K562 (cell line): Measurements from ENCODE around the gene TIGD4. TPM values are rescaled to one million over a fixed set of nuclear protein-coding genes. Genes with fewer than 3 reads are reported as not detected.

Experiments
- ATAC-seq: fragments of 200-7000 bp; cut with Tn5 transposase; 3 replicates; pipeline ENCODE4 v1.9.1; 2020; ENCODE audit warnings: moderate library complexity
- BruUV-seq: library from RNA; stranded (reverse); fragments of 400-500 nt; replicated peaks from 2 replicates; lab custom pipeline; 2021; lab: Mats Ljungman, UMichigan
- CTCF ChIA-PET: fragments of 300-600 bp; formaldehyde crosslinking; extraction: SDS; loops from one replicate; lab custom pipeline; 2021; ENCODE audit warnings: low intra/inter-chr PET ratio; lab: Yijun Ruan, JAX
- POLR2A ChIA-PET: fragments of 300-600, 350-650 bp; sonication (Branson Sonifier 250); formaldehyde crosslinking; extraction: SDS; loops from one replicate; lab custom pipeline; 2021; ENCODE audit warnings: antibody characterized with exemption, inconsistent platforms; lab: Yijun Ruan, JAX
- DNase-seq, 4 experiments: peaks; one replicate each; pipeline versions ENCODE4 v3.0.0 to v3.0.0-alpha.2; 2011 to 2018; ENCODE audit warnings: low spot score in 3 of 4, mixed read lengths in 3 of 4; ENCODE audit errors: extremely low read depth in 1 of 4
- FAIRE-seq: peaks from 2 replicates; lab custom pipeline; 2011; peaks lifted over from hg19 to GRCh38; lab: Jason Lieb, UNC
- H2AFZ ChIP-seq: 2 replicates; pipeline ENCODE4 v1.6.0; 2011; ENCODE audit warnings: low read depth, low read length, control low read depth, inconsistent platforms
- H3K27ac ChIP-seq: fragments of 200-600 bp; 3 replicates; pipeline ENCODE4 v1.8.0; 2011; ENCODE audit warnings: low read depth, mild to moderate bottlenecking, control low read depth, inconsistent platforms, low read length, moderate library complexity, mixed read lengths; ENCODE audit errors: extremely low read depth
- H3K27me3 ChIP-seq, 2 experiments: fragments of 300-600 bp in 1 of 2; 2 replicates in 1 of 2; 3 replicates in 1 of 2; pipeline versions ENCODE4 v1.6.0 to v1.8.0; 2011; ENCODE audit warnings: inconsistent platforms in 2 of 2, low read length in 2 of 2, mild to moderate bottlenecking in 1 of 2, mixed read lengths in 1 of 2, moderate library complexity in 1 of 2; ENCODE audit not compliant: control insufficient read depth in 2 of 2, insufficient read depth in 2 of 2
- H3K36me3 ChIP-seq: fragments of 300-600 bp; 3 replicates; pipeline ENCODE4 v1.8.0; 2011; ENCODE audit warnings: mild to moderate bottlenecking, low read length, inconsistent platforms; ENCODE audit not compliant: control insufficient read depth, insufficient read depth
- H3K4me1 ChIP-seq, 2 experiments: fragments of 200-600 bp in 1 of 2; replicated peaks in 1 of 2; 2 replicates in 1 of 2; 3 replicates in 1 of 2; pipeline versions ENCODE4 v1.5.1 to v1.8.0; 2011; ENCODE audit warnings: inconsistent platforms in 2 of 2, low read length in 2 of 2, mild to moderate bottlenecking in 1 of 2, mixed read lengths in 1 of 2, moderate library complexity in 1 of 2; ENCODE audit not compliant: control insufficient read depth in 2 of 2, insufficient read depth in 2 of 2
- H3K4me2 ChIP-seq: 2 replicates; pipeline ENCODE4 v1.6.1; 2011; ENCODE audit warnings: low read length, control low read depth, inconsistent platforms, mixed read lengths; ENCODE audit not compliant: insufficient read depth
- H3K4me3 ChIP-seq: fragments of 200-600 bp; sonication (generic), shearing (Covaris generic); 2 replicates; pipeline ENCODE4 v1.5.1; 2016; ENCODE audit warnings: control low read depth, inconsistent platforms
- H3K79me2 ChIP-seq: fragments of 200-600 bp; 3 replicates; pipeline ENCODE4 v1.8.0; 2011; ENCODE audit warnings: low read length, inconsistent platforms; ENCODE audit not compliant: control insufficient read depth, insufficient read depth
- H3K9ac ChIP-seq, 2 experiments: 2 replicates each; pipeline versions ENCODE4 v1.6.0 to v1.6.1; 2011; ENCODE audit warnings: low read depth in 2 of 2, low read length in 2 of 2, control low read depth in 1 of 2, inconsistent platforms in 1 of 2, mild to moderate bottlenecking in 1 of 2, mixed read lengths in 1 of 2; ENCODE audit not compliant: insufficient read depth in 1 of 2
- H3K9me1 ChIP-seq: one replicate; pipeline ENCODE4 v1.6.0; 2011; ENCODE audit warnings: inconsistent platforms, mild to moderate bottlenecking, low read length, moderate library complexity; ENCODE audit not compliant: control insufficient read depth, insufficient read depth
- H3K9me3 ChIP-seq: replicated peaks from 2 replicates; pipeline ENCODE4 v1.5.1; 2011; ENCODE audit warnings: low read depth, low read length, inconsistent platforms; ENCODE audit not compliant: control insufficient read depth, insufficient read depth
- H4K20me1 ChIP-seq: replicated peaks from 2 replicates; pipeline ENCODE4 v1.6.1; 2011; ENCODE audit warnings: low read length, inconsistent platforms, mixed read lengths; ENCODE audit not compliant: control insufficient read depth, insufficient read depth
- ETV5 ChIP-seq: sonication (generic); formaldehyde crosslinking; IDR thresholded peaks from 2 replicates; pipeline ENCODE4 v1.4.0; 2020; ENCODE audit warnings: low read depth, mild to moderate bottlenecking, missing genetic modification reagents
- GABPA ChIP-seq: fragments of 200-800 bp; sonication (Bioruptor generic); conservative IDR thresholded peaks from 2 replicates; pipeline ENCODE4 v1.6.1; 2016; ENCODE audit warnings: low read depth, missing genetic modification characterization, missing compliant biosample characterization
- HDAC8 ChIP-seq: fragments of 450-650 bp; IDR thresholded peaks from 2 replicates; pipeline ENCODE4 v1.6.1; 2016; ENCODE audit warnings: mild to moderate bottlenecking, missing genetic modification characterization, moderate library complexity, missing compliant biosample characterization
- KDM1A ChIP-seq, 2 experiments: fragments of 450-650 bp; IDR thresholded peaks; 2 replicates each; pipeline ENCODE4 v1.6.1; 2016; ENCODE audit warnings: mild to moderate bottlenecking in 2 of 2
- MTF1 ChIP-seq: fragments of 250-450 bp; sonication (Bioruptor Pico); IDR thresholded peaks from 2 replicates; pipeline ENCODE4 v1.9.0; 2021; ENCODE audit warnings: moderate library complexity, mild to moderate bottlenecking, inconsistent platforms, borderline replicate concordance
- NUFIP1 ChIP-seq: fragments of 450-650 bp; IDR thresholded peaks from 2 replicates; pipeline ENCODE4 v1.6.1; 2018; ENCODE audit not compliant: partially characterized antibody
- SAFB2 ChIP-seq: fragments of 200-400 bp; formaldehyde crosslinking; IDR thresholded peaks from 2 replicates; pipeline ENCODE4 v1.6.1; 2018; ENCODE audit warnings: borderline replicate concordance, low read length, low read depth, moderate library complexity; ENCODE audit not compliant: severe bottlenecking
- SETDB1 ChIP-seq: IDR thresholded peaks from one replicate; pipeline ENCODE4 v1.6.1; 2012; ENCODE audit warnings: low read length, control low read depth, inconsistent platforms
- TCF3 ChIP-seq: sonication (generic); formaldehyde crosslinking; IDR thresholded peaks from 2 replicates; pipeline ENCODE4 v1.4.0; 2020; ENCODE audit warnings: mild to moderate bottlenecking, missing genetic modification reagents
- ZNF121 ChIP-seq: sonication (generic); formaldehyde crosslinking; conservative IDR thresholded peaks from 2 replicates; pipeline ENCODE4 v1.8.0; 2022; ENCODE audit warnings: missing genetic modification reagents
- WGBS: fragments of 100-300 bp; shearing (Covaris generic); methylation state at CpG from one replicate; pipeline ENCODE4 v1.1.6; 2016; ENCODE audit warnings: low coverage, mixed read lengths; ENCODE audit not compliant: insufficient coverage; ENCODE audit errors: missing lambda C conversion rate; 5-methylcytosine and 5-hydroxymethylcytosine counted together
- in situ Hi-C: fragments of 300-500 bp; cut with MboI; formaldehyde crosslinking; loops from 4 replicates; pipeline ENCODE4 v1.15.0; 2018; ENCODE audit warnings: inconsistent platforms, mixed read lengths
- intact Hi-C: fragments of 100-400 bp; cut with micrococcal nuclease; formaldehyde crosslinking; loops from 2 replicates; pipeline ENCODE4 v1.14.2; 2022
- polyA plus RNA-seq, 8 experiments: library from polyadenylated mRNA; depleted of rRNA in 4 of 8; stranded (reverse) in 5 of 8; unstranded in 3 of 8; fragments of >200 nt; fragmentation: Nextera tagmentation in 2 of 8; fragmentation: Illumina TruSeq in 1 of 8; extraction: Ambion mirVana in 2 of 8; extraction: Trizol in 1 of 8; gene quantifications; 2 replicates each; pipeline versions ENCODE4 v1.2.1 to v1.2.3, GENCODE V29; 2011 to 2014; ENCODE audit warnings: inconsistent platforms in 1 of 8, missing spikeins in 1 of 8
- total RNA-seq, 7 experiments: library from RNA; depleted of rRNA in 6 of 7; stranded (reverse); fragments of >200 nt in 6 of 7; fragmentation: Illumina TruSeq in 2 of 7; extraction: Trizol in 2 of 7; gene quantifications; 2 replicates each; pipeline versions ENCODE4 v1.2.1 to v1.2.3, GENCODE V29; 2011 to 2021; ENCODE audit warnings: low replicate concordance in 1 of 7
- TF ChIP-seq, protein P1 (sequence below), 2 experiments: fragments of 200-800 bp in 1 of 2; sonication (Bioruptor generic) in 1 of 2; sonication (generic) in 1 of 2; formaldehyde crosslinking in 1 of 2; IDR thresholded peaks in 1 of 2; conservative IDR thresholded peaks in 1 of 2; 2 replicates each; pipeline versions ENCODE4 v1.5.0 to v1.6.1; 2016 to 2020; ENCODE audit warnings: missing compliant biosample characterization in 1 of 2, missing genetic modification characterization in 1 of 2, missing genetic modification reagents in 1 of 2
- TF ChIP-seq, protein P2 (sequence below): IDR thresholded peaks from 3 replicates; pipeline ENCODE4 v1.6.1; 2011; ENCODE audit warnings: borderline replicate concordance, mild to moderate bottlenecking; ENCODE audit not compliant: insufficient read length, insufficient read depth

TIGD4 gene
- total and polyA plus RNA-seq, 9 of the 15 experiments (the other 6 are each of a cell fraction or from before 2014, with no cell fraction given): 0.07 to 0.28 (median 0.18) TPM

DNA sequence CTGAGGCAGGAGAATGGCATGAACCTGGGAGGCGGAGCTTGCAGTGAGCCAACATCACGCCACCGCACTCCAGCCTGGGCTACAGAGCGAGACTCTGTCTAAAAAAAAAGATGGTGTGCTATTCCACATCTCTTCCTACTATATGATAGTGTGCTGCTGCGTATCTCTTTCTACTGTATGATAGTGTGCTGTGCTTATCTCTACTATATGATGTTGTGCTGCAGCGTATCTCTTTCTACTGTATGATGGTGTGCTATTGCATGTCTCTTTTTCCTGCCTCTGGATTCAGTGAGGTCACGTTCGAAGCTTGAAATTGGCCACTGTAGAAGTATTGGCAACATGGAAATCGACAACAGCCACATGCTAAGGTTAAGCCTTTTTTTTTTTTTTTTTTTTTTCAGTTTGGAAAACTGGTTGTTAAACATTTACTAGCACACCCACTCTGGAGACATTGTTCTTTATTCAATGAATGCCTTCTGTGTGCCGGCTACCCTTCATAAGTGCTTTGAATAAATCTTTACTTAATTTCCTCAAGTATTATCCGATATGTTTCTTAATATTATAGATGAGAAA, 31.3 kb upstream of the TIGD4 start:
- CTCF ChIA-PET: no interaction called here

DNA sequence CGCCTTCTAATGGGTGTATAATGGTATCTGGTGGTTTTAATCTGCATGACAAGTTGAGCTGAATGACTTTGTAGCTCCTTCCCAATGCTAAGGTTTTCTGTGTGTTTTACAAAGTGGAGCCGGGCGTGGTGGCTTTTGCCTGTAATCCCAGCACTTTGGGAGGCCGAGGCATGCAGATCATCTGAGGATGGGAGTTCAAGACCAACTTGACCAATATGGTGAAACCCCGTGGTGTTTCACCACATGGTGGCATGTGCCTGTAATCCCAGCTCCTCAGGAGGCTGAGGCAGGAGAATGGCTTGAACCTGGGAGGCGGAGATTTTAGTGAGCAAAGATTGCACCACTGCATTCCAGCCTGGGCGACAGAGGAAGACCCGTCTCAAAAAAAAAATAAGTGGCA, 29.1 kb upstream of the TIGD4 start:
- 90% methylated on average over 8 of the region's 8 CpGs for WGBS
- FAIRE-seq: no peak

More for the DNA sequence above, 31.3 kb upstream of the TIGD4 start:
- TF ChIP-seq SAFB2: no peak
- TF ChIP-seq TCF3 (CRISPR knock-in tag): no peak
- no peak for TF ChIP-seq ETV5
- no peak for TF ChIP-seq KDM1A (IDR thresholded peaks at IDR 0.05)
- TF ChIP-seq, protein P1, sequence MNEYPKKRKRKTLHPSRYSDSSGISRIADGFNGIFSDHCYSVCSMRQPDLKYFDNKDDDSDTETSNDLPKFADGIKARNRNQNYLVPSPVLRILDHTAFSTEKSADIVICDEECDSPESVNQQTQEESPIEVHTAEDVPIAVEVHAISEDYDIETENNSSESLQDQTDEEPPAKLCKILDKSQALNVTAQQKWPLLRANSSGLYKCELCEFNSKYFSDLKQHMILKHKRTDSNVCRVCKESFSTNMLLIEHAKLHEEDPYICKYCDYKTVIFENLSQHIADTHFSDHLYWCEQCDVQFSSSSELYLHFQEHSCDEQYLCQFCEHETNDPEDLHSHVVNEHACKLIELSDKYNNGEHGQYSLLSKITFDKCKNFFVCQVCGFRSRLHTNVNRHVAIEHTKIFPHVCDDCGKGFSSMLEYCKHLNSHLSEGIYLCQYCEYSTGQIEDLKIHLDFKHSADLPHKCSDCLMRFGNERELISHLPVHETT (CRISPR knock-in tag; conservative IDR thresholded peaks at IDR 0.05 in 1 of 2, IDR thresholded peaks at IDR 0.05 in 1 of 2): no peak
- TF ChIP-seq, all 486 proteins: peak for 0
- no peaks in the 10 kb centered on the region for H3K27me3 ChIP-seq
- ATAC-seq (no peak), DNase-seq (no peak), FAIRE-seq (no peak)
- BruUV-seq: no TSS peak
- no peak overlapping the region for H3K9ac ChIP-seq
- H3K9me1 ChIP-seq: no peaks in the 10 kb centered on the region
- no peaks in the 10 kb centered on the region for H3K36me3 ChIP-seq
- no peaks in the 10 kb centered on the region for H3K4me1 ChIP-seq
- 80% methylated on average over 10 of the region's 11 CpGs for WGBS
- H3K9me3 ChIP-seq: no peaks in the 10 kb centered on the region
- no peak overlapping the region for H3K4me2 ChIP-seq
- no peak overlapping the region for H3K4me3 ChIP-seq
- in situ Hi-C loops (no loop called here), intact Hi-C loops (no loop called here)
- POLR2A ChIA-PET: no interaction called here
- H4K20me1 ChIP-seq: no peaks in the 10 kb centered on the region
- H2AFZ ChIP-seq: no peak overlapping the region
- H3K27ac ChIP-seq: no peak overlapping the region
- H3K79me2 ChIP-seq: no peaks in the 10 kb centered on the region; the same call in 2 of the 3 replicates

More for the DNA sequence above, 29.1 kb upstream of the TIGD4 start:
- Histone ChIP-seq H3K9me1 (no peaks in the 10 kb centered on the region), H3K4me3 (no peak overlapping the region), H3K27me3 (no peaks in the 10 kb centered on the region), H3K36me3 (no peaks in the 10 kb centered on the region), H3K79me2 (peaks cover under 1% of the 10 kb centered on the region; the same call in 1 of the 3 replicates), H3K4me2 (no peak overlapping the region), H4K20me1 (no peaks in the 10 kb centered on the region), H3K27ac (no peak overlapping the region), H3K4me1 (no peaks in the 10 kb centered on the region), H3K9ac (no peak overlapping the region), H3K9me3 (no peaks in the 10 kb centered on the region), H2AFZ (no peak overlapping the region)
- POLR2A ChIA-PET: interaction anchor here (1.3 kb wide), 1 partner anchor 10 kb away, joined by 4 read pairs; no protein-coding TSS in a partner anchor
- ATAC-seq (no peak), DNase-seq (no peak)
- TF ChIP-seq GABPA (tag) (no peak), SETDB1 (no peak), HDAC8 (tag) (no peak), NUFIP1 (no peak), ZNF121 (no peak), MTF1 (CRISPR knock-in tag) (no peak)
- TF ChIP-seq, protein P2, sequence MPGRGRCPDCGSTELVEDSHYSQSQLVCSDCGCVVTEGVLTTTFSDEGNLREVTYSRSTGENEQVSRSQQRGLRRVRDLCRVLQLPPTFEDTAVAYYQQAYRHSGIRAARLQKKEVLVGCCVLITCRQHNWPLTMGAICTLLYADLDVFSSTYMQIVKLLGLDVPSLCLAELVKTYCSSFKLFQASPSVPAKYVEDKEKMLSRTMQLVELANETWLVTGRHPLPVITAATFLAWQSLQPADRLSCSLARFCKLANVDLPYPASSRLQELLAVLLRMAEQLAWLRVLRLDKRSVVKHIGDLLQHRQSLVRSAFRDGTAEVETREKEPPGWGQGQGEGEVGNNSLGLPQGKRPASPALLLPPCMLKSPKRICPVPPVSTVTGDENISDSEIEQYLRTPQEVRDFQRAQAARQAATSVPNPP: no peak
- BruUV-seq: no TSS peak
- in situ Hi-C loops (no loop called here), intact Hi-C loops (no loop called here)
- CTCF ChIA-PET: no interaction called here
